Measurements from ENCODE around the gene RIN3. TPM values are rescaled to one million over a fixed set of nuclear protein-coding genes. Genes with fewer than 3 reads are reported as not detected.

Gene RIN3
- polyA plus RNA-seq, 1 experiment = 8.2 TPM

- no peak overlapping the region for H3K4me3 ChIP-seq (ENCODE audit: low read depth, low read length)
- no peaks in the 10 kb centered on the region for H3K27me3 ChIP-seq (ENCODE audit: control insufficient read depth, insufficient read depth, low read length)
- ChIA-PET CTCF (interaction anchor here (0.9 to 1.4 kb wide), 2 partner anchors 13 to 16 kb away, joined by 3 read pairs; partner anchors contain the start of gene LGMN), POLR2A (no interaction called here)
- DNase-seq (ENCODE audit: low read depth) = no peak
- H3K36me3 ChIP-seq (ENCODE audit: control insufficient read depth, insufficient read depth, low read length) = peaks cover 3% of the 10 kb centered on the region; the same call in 1 of the 2 replicates
- no peak for TF ChIP-seq CTCF (IDR thresholded peaks at IDR 0.05; ENCODE audit: insufficient read depth, low read depth, low read length)
Measured at GRCh38 chr14:92735344-92735743, 221.8 kb downstream of the RIN3 start.

GRCh38 chr14:92737206-92737605, 223.6 kb downstream of the RIN3 start:
- ChIA-PET CTCF (interaction anchor here (0.9 kb wide), 1 partner anchor 11 kb away, joined by 4 read pairs; no protein-coding TSS in a partner anchor), POLR2A (no interaction called here)
- Histone ChIP-seq H3K4me3 (ENCODE audit: low read depth, low read length) (no peak overlapping the region), H3K36me3 (ENCODE audit: control insufficient read depth, insufficient read depth, low read length) (peaks cover 1% of the 10 kb centered on the region; the same call in 1 of the 2 replicates), H3K27me3 (ENCODE audit: control insufficient read depth, insufficient read depth, low read length) (no peaks in the 10 kb centered on the region)
- no peak for DNase-seq (ENCODE audit: low read depth)
- TF ChIP-seq CTCF (IDR thresholded peaks at IDR 0.05; ENCODE audit: insufficient read depth, low read depth, low read length) = no peak

GRCh38 chr14:92737619-92738188, 224.1 kb downstream of the RIN3 start:
- ChIA-PET POLR2A (no interaction called here), CTCF (no interaction called here)
- Histone ChIP-seq H3K4me3 (ENCODE audit: low read depth, low read length) (no peak overlapping the region), H3K27me3 (ENCODE audit: control insufficient read depth, insufficient read depth, low read length) (no peaks in the 10 kb centered on the region), H3K36me3 (ENCODE audit: control insufficient read depth, insufficient read depth, low read length) (peaks cover 1% of the 10 kb centered on the region; the same call in 1 of the 2 replicates)
- TF ChIP-seq CTCF (IDR thresholded peaks at IDR 0.05; ENCODE audit: insufficient read depth, low read depth, low read length) = no peak
- DNase-seq (ENCODE audit: low read depth) = no peak

Other genes with a start within 250 kb of the RIN3 start
- not detected in 2 replicates for gene SLC24A4, start 190.6 kb upstream of the RIN3 start, polyA plus RNA-seq (2011; rRNA removed)
- gene LGMN, start 234.8 kb downstream of the RIN3 start, polyA plus RNA-seq (2011; rRNA removed) = 112 and 116 TPM in 2 replicates

All from BJ (cell line).